GM12875 (cell line): ENCODE data around the gene GNA14.
"Not testable (repeated sequence)": the region's sequence is repeated elsewhere in the genome, so short reads cannot be mapped to it uniquely, and the experiment has no call there.

ENCODE experiments used
- H3K4me3 ChIP-seq: one replicate; pipeline ENCODE4 v1.5.1; 2011; ENCODE audit warnings: low read depth, low read length, control low read depth
- CTCF ChIP-seq: IDR thresholded peaks from 2 replicates; pipeline ENCODE4 v1.5.1; 2011; ENCODE audit warnings: low read depth, mild to moderate bottlenecking, control low read depth, inconsistent platforms, low read length, moderate library complexity, borderline replicate concordance; ENCODE audit not compliant: insufficient read depth

The GNA14 gene

GRCh38 chr9:77588271-77588937, 59.7 kb downstream of the GNA14 start:
- TF ChIP-seq CTCF: no peak
- H3K4me3 ChIP-seq: no peak overlapping the region

- no peak for TF ChIP-seq CTCF
- H3K4me3 ChIP-seq: no peak overlapping the region
These were observed 60.3 kb downstream of the GNA14 start for GRCh38 chr9:77587851-77588250.

- no peak for TF ChIP-seq CTCF
- H3K4me3 ChIP-seq: no peak overlapping the region
These were observed 61.1 kb downstream of the GNA14 start for GRCh38 chr9:77587042-77587441.

GRCh38 chr9:77586591-77586990, 61.5 kb downstream of the GNA14 start:
- H3K4me3 ChIP-seq: no peak overlapping the region
- TF ChIP-seq CTCF: no peak

- TF ChIP-seq CTCF: no peak
- no peak overlapping the region for H3K4me3 ChIP-seq
These were observed 62.8 kb downstream of the GNA14 start for GRCh38 chr9:77585335-77585786.

GRCh38 chr9:77584927-77585326, 63.2 kb downstream of the GNA14 start:
- not testable (repeated sequence) for H3K4me3 ChIP-seq

- no peak for TF ChIP-seq CTCF
These were observed 65.1 kb downstream of the GNA14 start for GRCh38 chr9:77582961-77583576.

More at GRCh38 chr9:77582961-77583576, 65.1 kb downstream of the GNA14 start:
- no peak overlapping the region for H3K4me3 ChIP-seq
